DMS53 (cell line): ENCODE data around the gene KDM1B.
A peak's percentile ranks its signal among the peaks of the same experiment; 100 is the strongest.

Source experiments
- DNase-seq: peaks from one replicate; lab custom pipeline; 2025; lab: John Stamatoyannopoulos, UW

Gene KDM1B

DNA sequence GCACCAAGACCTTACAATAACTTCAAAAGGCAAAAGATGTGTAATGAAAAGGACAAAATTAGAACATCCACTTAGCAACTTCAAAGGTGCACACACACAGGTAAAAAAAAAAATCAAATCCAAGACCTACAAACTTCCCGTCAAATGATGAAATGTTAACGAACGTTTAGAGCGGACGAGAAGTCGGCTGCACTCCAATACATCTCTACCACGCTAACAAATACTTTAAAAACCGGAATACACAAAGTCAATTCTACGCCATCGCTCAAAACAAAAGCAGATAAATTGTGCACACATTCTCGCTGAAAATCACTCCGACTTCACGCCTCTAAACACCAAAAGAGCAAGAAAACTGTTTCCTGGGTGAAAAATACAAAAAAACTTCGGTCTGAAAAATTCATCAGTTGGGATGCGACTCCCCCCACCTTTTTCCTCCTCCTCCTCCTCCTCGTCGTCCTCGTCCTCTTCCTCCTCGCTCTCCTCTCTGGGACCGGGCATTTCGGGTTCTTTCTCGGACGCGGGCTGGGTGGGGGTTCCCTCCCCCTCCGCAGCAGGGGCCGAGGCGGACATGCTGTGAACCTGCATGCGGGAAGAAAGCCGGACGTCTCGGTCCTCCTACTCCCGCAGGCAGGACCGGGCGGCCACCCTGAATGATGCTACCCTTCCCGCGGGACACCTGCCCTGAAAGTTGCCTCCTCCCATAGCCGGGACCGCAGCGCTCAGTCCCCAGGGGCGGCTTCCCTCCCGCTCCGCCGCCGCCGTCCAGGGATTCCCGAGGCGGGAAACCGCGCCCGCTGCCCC, 108.4 kb downstream of the KDM1B start:
- peak; percentile 43 for DNase-seq

DNA sequence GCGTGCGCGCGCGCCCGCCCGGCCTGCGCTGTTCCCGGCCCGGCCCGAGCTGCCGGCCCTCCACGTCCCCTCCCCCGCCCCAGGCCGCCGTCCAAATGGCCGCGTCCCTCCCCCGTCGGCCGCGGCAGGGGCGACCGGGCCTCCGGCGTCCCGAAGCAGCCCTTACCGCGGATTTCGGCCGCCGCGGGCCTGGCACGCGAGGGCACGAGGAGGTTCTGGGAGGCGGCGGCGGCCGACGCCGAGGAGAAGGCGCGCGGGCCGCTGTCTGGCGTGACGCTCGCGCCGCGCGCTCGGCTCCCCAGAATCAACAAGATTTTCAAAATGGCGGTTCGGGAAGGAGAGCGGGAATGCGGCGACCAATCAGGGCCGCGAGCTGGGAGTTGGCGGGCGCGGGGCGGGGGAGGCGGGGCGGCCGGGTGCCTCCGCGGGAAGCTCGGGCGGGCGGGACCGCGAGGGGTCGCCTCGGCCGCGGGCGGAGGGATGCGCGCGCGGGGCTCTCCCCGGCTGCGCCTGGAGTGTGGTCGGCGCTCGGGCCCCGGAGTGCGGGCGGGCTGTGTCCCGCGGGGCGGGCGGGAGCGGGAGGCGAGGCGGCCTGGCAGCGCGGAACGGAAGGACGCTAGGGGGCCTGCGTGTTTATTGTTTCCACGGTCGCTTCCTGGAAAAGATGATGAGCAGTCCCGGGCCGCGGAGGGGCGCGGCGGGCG, 109.1 kb downstream of the KDM1B start, which contains the start of gene DEK:
Gene DEK (minus strand): TSS at position 312 of the 704 bp plus-strand sequence. CDS start 543 bp downstream, outside the sequence.
- DNase-seq: peak; percentile 94

GRCh38 chr6:18264923-18265377, 109.7 kb downstream of the KDM1B start:
- DNase-seq: no peak

GRCh38 chr6:18265787-18266522, 110.7 kb downstream of the KDM1B start:
- peak; percentile 11 for DNase-seq

DNA sequence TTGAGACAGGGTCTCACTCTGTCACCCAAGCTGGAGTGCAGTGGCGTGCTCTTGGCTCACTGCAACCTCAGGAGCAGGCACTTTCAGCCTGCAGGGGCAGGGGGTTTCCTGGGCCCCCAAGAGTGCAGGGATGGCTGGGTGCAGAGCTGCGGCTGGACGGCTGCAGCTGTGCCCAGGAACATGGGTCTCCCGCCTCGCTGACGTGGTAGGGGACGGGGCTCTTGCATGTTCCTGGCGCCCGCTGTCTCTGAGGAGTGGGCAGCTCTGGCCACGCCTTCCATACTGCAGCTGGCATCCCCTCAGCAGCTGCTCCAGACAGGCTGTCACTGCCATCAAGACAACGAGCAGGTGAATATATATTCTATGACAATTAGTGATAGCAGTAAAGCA, 111.3 kb downstream of the KDM1B start:
- DNase-seq: no peak

GRCh38 chr6:18268066-18268465, 112.8 kb downstream of the KDM1B start:
- DNase-seq: no peak

DNA sequence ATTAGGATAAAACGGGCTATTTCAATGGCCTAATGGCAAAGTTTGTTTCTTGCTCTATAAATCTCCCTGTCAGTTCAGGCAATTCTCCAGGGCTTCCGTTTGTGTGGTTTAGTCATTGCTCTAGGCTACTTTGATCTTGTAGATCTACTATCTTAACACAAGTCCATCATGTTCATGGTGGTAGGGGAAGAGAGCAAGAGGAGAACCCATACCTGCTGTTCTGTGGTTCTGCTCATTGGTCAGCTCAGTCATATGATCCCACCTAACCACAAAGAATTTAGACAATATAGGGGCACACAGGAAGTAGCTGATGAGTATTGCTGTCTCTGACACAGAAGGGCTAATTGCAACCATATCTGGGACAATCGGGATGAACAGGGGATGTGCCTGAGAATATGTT, 114.0 kb downstream of the KDM1B start:
- DNase-seq: no peak

DNA sequence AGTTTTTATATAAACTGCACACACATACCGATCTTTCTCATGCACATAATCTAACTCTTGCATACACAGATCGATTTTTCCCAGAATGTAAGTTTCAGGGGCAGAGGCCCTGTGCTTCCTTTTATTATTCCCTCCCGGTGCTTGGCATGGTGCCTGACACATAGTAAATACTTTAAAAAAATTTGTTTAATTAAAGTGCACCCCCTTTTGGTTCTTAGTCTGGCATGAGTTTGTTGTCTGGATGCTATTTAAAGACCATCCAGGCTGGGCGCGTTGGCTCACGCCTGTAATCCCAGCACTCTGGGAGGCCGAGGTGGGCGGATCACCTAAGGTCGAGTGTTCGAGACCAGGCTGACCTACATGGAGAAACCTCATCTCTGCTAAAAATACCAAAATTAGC, 114.5 kb downstream of the KDM1B start:
- DNase-seq: no peak

- DNase-seq: no peak
These were observed 115.0 kb downstream of the KDM1B start for GRCh38 chr6:18270216-18270615.
